Stimulated activated CD8-positive, alpha-beta memory T cell treated with anti-CD3 and anti-CD28 coated beads, Interleukin-2, amount 100 ng/mL, for 48 hours (primary cell): ENCODE measurements around the gene C9orf50.

Experiments used
- DNase-seq, 2 donors: peaks; one replicate each; pipeline ENCODE4 v3.0.0-alpha.2; 2020; ENCODE audit warnings: low read depth in 2 of 2

C9orf50 gene

GRCh38 chr9:129591916-129592315 lies 29.0 kb downstream of the C9orf50 start:
- no peak for DNase-seq

DNA sequence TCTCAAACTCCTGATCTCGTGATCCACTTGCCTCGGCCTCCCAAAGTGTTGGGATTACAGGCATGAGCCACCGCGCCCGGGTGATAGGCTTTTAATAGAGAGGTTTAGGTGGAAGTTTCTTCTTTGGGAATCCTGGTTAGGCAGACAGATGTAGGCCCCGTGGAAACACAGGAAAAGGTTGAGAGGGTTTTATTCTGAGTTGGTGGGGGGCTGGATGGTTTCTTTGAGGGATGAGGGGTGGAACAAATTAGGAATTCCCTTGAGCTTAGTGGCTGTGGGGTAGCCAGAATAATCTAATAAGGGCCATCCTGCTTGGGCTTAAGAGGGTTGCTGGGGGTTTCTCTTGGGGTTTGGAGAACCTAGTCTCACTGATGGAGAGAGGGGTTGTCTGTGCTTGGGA lies 30.4 kb downstream of the C9orf50 start:
- no peak for DNase-seq

GRCh38 chr9:129587487-129588262 lies 33.2 kb downstream of the C9orf50 start:
- no peak for DNase-seq

DNA sequence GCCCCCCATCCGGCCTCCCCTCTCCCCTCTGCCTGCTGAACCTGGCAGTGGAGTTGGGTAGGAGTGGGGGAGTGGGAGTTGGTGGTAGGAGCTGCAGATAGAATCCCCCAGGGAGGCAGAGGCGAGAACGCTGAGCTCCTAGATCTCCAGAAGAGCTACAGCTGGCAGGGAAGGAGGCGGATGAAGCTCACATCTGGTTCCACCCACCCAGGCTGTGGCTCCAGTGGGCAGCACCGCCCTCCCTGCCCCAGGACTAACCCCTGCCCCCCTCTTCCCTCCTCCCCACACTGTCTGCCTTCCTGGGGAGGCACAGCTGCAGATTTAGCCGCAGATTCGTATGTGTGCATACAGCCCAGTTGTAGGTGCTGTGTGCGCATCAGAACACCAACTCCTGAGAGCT lies 34.2 kb downstream of the C9orf50 start:
- no peak for DNase-seq

- no peak for DNase-seq
Observed at GRCh38 chr9:129586245-129586644, 34.7 kb downstream of the C9orf50 start.

- no peak for DNase-seq
Observed at GRCh38 chr9:129585352-129585751, 35.5 kb downstream of the C9orf50 start.

- peak in 1 of 2 donors; percentile 34 for DNase-seq
Observed at GRCh38 chr9:129584136-129584535, 36.8 kb downstream of the C9orf50 start.

GRCh38 chr9:129583308-129584038 lies 37.4 kb downstream of the C9orf50 start:
- no peak for DNase-seq

- no peak for DNase-seq
Observed at GRCh38 chr9:129582855-129583254, 38.0 kb downstream of the C9orf50 start.

DNA sequence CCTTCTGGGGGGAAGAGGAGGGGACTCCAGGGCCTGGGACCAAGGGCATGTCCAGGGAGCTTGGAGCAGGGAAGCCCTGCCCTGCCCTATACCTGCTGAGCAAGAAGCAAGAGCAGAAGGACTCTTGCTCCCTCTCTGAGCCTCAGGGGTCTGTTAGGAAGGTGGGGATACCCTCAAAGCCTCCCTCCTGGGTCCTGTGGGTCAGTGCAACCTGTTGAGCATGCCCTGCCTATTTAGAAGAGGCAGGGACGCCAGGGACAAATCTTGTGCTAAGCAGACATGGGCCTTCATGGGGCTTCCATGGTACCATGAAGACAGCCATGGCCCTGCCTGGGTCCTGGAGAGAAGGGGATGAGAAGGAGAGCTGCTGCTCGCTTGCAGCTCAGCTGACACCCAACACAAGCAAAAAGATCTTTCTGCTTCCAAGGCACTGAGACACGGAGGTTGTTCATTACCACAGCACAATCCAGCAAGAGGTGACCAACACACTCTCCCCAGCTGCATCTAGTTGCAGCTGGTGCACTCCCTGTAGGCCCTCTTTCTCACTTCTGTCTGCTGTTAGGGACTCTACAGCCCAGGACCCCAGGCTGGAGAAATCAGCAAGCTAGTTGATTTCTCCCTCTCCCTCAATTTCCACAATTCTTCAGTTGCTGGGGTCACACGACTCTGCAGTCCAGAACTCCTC lies 39.3 kb downstream of the C9orf50 start:
- no peak for DNase-seq

DNA sequence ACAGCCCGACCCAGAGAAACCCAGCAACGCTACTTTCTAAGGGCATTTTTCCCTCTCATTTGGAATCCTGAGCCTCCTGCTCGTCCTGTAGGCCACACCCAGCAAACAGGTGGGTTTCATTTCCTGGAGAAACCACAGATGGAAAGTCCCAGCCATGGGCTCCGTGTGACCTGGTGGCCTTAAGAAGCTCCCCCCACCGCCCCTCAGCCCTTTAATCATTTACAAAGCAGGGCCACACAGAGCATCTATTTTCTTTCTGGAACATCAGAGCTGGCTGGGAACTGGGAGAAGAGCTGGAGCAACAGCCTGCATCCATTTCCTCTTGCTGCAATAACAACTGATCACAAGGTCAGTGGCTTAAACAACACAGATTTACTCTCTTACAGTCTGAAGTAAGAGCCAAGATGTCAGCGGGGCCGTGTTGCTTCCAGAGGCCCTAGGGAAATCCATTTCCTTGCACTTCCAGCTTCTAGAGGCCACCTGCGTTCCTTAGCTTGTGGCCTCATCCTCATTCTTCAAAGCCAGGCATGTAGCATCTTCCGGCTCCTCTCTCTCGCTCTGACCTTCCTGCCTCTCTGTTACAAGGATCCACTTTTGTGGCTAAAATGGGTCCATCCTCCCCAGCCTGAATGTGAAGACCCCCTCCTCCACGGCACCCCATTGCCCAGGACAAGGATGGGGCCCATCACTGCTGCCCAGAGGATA lies 40.5 kb downstream of the C9orf50 start:
- DNase-seq = peak in 1 of 2 donors; percentile 20

GRCh38 chr9:129579294-129579693 lies 41.6 kb downstream of the C9orf50 start:
- DNase-seq = no peak

- no peak for DNase-seq
Observed at GRCh38 chr9:129576546-129577543, 44.1 kb downstream of the C9orf50 start.

- DNase-seq = no peak
Observed at GRCh38 chr9:129575818-129576217, 45.1 kb downstream of the C9orf50 start.

DNA sequence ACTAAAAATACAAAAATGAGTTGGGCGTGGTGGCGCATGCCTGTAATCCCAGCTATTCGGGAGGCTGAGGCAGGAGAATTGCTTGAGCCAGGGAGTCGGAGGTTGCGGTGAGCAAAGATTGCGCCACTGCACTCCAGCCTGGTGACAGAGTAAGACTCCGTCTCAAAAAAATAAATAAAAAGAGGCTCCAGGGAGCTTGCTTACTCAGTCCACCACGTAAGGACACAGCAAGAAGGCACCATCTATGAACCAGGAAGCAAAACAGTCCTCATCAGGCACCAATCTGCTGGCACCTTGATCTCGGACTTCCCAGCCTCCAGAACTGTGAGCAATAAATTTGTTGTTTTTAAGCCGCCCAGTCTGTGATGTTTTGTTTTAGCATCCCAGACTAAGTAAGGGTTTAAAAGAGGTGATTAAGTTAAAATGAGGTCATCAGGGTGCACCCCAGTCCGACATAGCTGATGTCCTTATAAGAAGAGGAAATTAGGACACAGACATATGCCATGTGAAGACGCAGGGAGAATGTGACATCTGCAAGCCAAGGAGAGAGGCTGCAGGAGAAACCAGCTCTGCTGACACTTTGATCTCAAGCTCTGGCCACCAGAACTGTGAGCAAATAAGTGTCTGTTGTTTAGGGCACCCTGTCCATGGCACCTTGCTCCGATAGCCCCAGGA lies 45.9 kb downstream of the C9orf50 start:
- DNase-seq = no peak

GRCh38 chr9:129573977-129574376 lies 46.9 kb downstream of the C9orf50 start:
- no peak for DNase-seq

- DNase-seq = no peak
Observed at GRCh38 chr9:129572517-129572916, 48.4 kb downstream of the C9orf50 start.

GRCh38 chr9:129572052-129572425 lies 48.9 kb downstream of the C9orf50 start:
- DNase-seq = no peak

GRCh38 chr9:129571298-129572051 lies 49.4 kb downstream of the C9orf50 start:
- DNase-seq = no peak
